SK-N-SH (cell line): ENCODE measurements around the gene SUPV3L1.

Experiments used
- CTCF ChIP-seq: fragments of 200-600 bp; sonication (generic); IDR thresholded peaks from 2 replicates; pipeline ENCODE4 v1.6.1; 2017; ENCODE audit warnings: antibody characterized with exemption, mild to moderate bottlenecking, moderate library complexity
- EP300 ChIP-seq, 2 experiments: IDR thresholded peaks; 2 replicates each; pipeline versions ENCODE4 v1.4.0 to v1.6.1; 2012; ENCODE audit warnings: borderline replicate concordance in 1 of 2, low read depth in 1 of 2, low read length in 1 of 2
- GABPA ChIP-seq: IDR thresholded peaks from 2 replicates; pipeline ENCODE4 v1.4.0; 2012; ENCODE audit warnings: low read depth, mild to moderate bottlenecking
- JUND ChIP-seq: IDR thresholded peaks from 2 replicates; pipeline ENCODE4 v1.4.0; 2012
- NRF1 ChIP-seq: IDR thresholded peaks from 2 replicates; pipeline ENCODE4 v1.6.1; 2012; ENCODE audit warnings: low read depth, mild to moderate bottlenecking, low read length
- POLR2AphosphoS5 ChIP-seq: IDR thresholded peaks from 2 replicates; pipeline ENCODE4 v1.6.1; 2012; ENCODE audit warnings: low read depth, low read length
- TAF1 ChIP-seq: IDR thresholded peaks from 2 replicates; pipeline ENCODE4 v1.6.1; 2012; ENCODE audit warnings: low read depth, mild to moderate bottlenecking, low read length, moderate library complexity, borderline replicate concordance
- TCF12 ChIP-seq: IDR thresholded peaks from 2 replicates; pipeline ENCODE4 v1.4.0; 2012
- TF ChIP-seq, protein P1 (sequence below): IDR thresholded peaks from 2 replicates; pipeline ENCODE4 v1.4.0; 2012; ENCODE audit warnings: low read depth
- TF ChIP-seq, protein P2 (sequence below): IDR thresholded peaks from 2 replicates; pipeline ENCODE4 v1.6.1; 2012; ENCODE audit warnings: mild to moderate bottlenecking, low read depth, low read length, moderate library complexity
- TF ChIP-seq, protein P3 (sequence below): IDR thresholded peaks from 2 replicates; pipeline ENCODE4 v1.4.0; 2012; ENCODE audit warnings: low read depth, borderline replicate concordance

DNA sequence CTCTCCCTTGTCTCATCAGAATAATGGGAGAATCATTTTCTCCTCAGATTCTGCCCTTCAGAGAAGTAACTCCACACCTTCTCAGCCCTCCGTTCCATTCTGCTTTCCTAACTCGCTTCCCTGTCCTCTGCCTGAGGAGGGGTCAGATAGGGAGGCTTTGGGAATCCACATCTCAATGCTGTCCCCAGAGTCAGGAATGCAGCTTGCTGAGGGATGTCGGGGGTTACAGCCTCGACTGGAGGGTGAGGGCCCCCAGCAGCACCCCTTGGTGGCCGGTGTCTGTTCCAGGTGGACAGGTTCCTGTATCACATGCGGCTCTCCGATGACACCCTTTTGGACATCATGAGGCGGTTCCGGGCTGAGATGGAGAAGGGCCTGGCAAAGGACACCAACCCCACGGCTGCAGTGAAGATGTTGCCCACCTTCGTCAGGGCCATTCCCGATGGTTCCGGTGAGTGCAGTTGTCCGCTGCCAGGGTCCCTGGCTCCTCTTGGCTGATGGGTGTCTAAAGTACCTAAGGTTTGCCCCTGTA is 47.0 kb downstream of the SUPV3L1 start:
- TF ChIP-seq CTCF (no peak), TCF12 (no peak), EP300 (IDR thresholded peaks at IDR 0.05; ENCODE audit: borderline replicate concordance in 1 of 2, low read depth in 1 of 2, low read length in 1 of 2) (no peak), NRF1 (no peak), TAF1 (no peak), GABPA (no peak), POLR2AphosphoS5 (no peak), JUND (no peak)
- TF ChIP-seq, protein P1, sequence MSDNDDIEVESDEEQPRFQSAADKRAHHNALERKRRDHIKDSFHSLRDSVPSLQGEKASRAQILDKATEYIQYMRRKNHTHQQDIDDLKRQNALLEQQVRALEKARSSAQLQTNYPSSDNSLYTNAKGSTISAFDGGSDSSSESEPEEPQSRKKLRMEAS = no peak
- TF ChIP-seq, protein P2, sequence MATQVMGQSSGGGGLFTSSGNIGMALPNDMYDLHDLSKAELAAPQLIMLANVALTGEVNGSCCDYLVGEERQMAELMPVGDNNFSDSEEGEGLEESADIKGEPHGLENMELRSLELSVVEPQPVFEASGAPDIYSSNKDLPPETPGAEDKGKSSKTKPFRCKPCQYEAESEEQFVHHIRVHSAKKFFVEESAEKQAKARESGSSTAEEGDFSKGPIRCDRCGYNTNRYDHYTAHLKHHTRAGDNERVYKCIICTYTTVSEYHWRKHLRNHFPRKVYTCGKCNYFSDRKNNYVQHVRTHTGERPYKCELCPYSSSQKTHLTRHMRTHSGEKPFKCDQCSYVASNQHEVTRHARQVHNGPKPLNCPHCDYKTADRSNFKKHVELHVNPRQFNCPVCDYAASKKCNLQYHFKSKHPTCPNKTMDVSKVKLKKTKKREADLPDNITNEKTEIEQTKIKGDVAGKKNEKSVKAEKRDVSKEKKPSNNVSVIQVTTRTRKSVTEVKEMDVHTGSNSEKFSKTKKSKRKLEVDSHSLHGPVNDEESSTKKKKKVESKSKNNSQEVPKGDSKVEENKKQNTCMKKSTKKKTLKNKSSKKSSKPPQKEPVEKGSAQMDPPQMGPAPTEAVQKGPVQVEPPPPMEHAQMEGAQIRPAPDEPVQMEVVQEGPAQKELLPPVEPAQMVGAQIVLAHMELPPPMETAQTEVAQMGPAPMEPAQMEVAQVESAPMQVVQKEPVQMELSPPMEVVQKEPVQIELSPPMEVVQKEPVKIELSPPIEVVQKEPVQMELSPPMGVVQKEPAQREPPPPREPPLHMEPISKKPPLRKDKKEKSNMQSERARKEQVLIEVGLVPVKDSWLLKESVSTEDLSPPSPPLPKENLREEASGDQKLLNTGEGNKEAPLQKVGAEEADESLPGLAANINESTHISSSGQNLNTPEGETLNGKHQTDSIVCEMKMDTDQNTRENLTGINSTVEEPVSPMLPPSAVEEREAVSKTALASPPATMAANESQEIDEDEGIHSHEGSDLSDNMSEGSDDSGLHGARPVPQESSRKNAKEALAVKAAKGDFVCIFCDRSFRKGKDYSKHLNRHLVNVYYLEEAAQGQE = no peak
- TF ChIP-seq, protein P3, sequence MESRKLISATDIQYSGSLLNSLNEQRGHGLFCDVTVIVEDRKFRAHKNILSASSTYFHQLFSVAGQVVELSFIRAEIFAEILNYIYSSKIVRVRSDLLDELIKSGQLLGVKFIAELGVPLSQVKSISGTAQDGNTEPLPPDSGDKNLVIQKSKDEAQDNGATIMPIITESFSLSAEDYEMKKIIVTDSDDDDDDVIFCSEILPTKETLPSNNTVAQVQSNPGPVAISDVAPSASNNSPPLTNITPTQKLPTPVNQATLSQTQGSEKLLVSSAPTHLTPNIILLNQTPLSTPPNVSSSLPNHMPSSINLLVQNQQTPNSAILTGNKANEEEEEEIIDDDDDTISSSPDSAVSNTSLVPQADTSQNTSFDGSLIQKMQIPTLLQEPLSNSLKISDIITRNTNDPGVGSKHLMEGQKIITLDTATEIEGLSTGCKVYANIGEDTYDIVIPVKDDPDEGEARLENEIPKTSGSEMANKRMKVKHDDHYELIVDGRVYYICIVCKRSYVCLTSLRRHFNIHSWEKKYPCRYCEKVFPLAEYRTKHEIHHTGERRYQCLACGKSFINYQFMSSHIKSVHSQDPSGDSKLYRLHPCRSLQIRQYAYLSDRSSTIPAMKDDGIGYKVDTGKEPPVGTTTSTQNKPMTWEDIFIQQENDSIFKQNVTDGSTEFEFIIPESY = no peak
